Myocyte (in vitro differentiated cells): ENCODE measurements around the gene SSTR3. TPM values are rescaled to one million over a fixed set of nuclear protein-coding genes. Genes with fewer than 3 reads are reported as not detected.
"Not testable (repeated sequence)": the region's sequence is repeated elsewhere in the genome, so short reads cannot be mapped to it uniquely, and the experiment has no call there.

Experiments used
- DNase-seq: peaks from one replicate; pipeline ENCODE4 v3.0.0-alpha.2; 2012; ENCODE audit warnings: low read depth
- total RNA-seq: library from RNA; depleted of rRNA; stranded (reverse); fragments of >200 nt; gene quantifications from 2 replicates; pipeline ENCODE4 v1.2.3, GENCODE V29; 2014

Gene SSTR3
- total RNA-seq, 1 donor from 2014 or later: not detected

DNA sequence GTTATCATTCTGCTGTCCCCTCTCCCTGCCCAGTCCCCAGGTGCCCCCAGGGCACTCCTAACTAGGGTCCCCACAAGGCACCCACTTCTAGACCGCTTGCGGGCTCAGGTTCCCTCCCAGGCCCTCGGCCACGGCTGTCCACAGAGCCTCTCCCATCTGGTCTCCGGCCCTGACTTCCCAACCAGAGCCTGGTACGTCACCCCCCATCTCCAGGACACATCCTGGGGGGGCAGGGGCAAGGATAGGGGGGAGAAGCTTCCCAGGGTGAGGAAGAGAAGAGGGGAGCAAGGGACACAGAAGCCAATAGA, 457 bp downstream of the SSTR3 start:
- no peak for DNase-seq

DNA sequence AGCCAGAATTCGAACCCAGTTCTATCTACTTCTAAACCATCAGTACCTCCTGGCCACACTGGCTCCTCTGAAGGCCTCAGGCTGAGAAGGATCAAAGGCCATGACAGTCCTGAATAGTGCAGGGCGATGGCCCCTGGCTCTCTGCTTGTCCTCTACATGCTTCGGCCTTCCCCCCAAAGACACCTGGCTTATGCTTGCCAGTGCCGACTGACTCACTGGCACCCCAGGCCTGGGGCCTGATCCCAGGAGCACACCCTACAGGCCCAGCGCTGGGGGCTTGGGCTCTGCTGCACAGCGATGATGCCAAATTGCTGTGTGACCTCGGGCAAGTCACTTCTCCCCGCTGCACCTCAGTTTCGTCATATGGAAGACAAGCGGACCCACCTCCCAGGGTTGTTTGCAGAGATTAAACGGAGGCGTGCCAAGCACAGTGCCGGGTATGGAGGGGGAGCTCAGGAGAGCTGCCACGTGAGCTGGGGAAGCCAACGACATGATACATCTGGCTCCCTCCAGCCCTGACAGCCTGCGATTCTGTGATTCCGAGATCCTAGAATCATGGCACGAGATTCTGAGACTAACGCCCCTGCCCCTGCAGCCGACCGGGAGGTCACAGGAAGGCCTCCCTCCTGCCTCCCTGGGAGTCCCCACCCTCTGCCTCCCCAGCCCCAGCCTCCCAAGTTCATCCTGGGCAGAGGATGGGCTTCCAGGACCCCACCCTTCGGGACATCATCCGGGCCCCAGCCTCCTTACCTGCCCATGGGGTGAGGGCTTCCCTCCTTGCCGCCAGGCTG, 1.0 kb downstream of the SSTR3 start:
- DNase-seq: no peak

DNA sequence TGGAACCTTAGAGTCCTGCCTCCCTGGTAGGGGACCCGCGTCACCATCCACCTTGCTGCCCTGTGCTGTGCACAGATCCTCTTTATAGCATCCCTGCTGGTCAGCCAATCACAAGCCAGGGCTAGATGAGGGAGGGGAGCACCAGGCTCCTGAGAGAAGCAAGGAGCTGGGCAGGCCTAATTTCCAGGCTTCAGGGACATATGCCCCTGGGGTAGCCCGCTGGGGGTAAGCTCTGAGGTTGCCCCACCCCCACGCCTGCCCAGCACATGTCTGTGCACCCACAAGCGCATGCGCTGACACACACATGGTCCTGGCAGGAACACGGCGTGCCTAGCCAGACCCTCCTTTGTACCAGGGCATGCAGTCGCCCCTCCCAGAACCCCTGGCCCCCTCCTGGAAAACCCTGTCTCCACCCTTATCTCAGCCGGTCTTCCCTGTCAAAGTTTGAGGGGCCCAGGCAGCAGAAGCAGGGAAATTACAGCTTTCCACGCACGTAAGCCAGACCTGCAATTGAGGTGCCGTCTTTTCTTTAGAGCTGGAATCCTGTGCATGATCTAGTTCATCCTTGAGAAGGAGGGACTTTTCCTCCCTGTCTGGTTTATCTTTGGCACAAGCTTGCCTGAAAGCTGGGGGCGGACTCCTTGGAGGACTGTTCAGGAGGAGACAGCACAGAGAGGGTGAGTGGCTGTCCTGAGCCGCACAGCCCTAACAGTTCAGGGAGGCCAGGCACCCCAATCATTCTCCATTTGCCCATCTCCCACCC, 2.1 kb downstream of the SSTR3 start:
- DNase-seq: no peak

DNA sequence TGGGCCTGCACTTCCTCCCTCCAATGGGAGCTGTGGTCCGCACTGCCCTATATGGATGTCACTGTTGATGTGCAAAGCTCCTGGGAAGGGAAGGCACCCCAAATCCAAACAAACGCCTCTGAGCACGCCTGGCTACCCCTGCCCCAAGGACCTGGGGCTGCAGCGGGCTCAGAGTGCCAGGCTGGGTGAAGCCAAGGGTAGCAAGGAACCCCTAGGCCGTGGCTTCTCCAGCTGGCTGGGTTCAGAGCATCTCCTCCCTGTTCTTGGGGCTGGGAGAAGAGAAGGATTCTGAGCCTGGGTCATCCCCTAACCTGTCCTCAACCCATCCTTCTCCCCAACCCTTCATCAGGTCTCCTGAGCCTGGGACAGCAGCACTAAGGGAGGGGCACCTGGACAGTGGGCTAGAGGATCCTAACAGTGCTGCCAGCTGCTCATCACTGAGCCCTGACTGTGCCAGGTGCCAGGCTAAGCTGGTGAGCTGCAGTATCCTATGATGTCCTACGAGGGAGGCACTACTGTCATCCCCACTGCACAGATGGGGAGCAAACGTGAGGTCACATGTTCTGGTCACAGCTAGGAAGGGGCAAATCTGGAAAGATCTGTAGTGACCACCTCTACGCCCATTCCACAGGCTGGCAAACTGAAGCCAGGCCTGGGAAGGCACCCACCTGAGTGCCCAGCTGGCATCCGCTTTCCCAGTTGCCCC, 3.0 kb downstream of the SSTR3 start:
- no peak for DNase-seq

DNA sequence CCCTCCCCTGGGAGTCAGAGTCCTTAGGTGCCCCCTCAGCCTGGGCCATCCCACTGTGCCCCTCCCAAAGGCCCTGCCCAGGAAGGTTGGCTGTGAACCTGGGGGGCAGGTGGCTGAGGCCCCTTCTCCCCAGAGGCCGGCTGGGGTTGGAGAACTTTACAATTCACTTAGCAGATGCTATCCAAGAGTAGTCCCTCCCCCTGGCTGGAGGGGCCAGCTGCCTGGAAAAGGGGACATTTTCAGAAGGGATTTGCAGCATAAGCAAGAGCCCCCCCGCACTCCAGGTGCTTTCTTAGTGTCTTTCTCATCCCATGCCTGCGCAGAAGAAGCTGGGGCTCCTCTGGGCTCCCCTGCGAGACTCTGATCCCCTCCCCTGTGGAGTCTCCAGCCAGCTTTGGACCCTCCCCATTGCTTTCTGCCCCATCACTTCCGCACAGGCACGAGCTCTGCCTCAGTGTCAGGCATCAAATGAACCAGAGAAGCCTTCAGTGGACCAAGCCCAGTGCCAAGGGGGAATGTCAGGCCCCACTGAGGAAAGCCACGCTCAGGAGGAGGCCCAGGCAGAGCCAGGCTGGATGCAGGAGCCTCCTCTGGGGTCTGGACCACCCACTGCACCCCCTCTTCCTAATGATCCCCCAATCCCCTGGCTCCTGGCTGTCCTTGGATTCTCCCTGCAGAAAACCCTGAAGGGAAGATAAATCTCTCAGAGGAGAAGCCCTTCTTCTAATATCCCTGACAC, 3.7 kb downstream of the SSTR3 start:
- DNase-seq: no peak

DNA sequence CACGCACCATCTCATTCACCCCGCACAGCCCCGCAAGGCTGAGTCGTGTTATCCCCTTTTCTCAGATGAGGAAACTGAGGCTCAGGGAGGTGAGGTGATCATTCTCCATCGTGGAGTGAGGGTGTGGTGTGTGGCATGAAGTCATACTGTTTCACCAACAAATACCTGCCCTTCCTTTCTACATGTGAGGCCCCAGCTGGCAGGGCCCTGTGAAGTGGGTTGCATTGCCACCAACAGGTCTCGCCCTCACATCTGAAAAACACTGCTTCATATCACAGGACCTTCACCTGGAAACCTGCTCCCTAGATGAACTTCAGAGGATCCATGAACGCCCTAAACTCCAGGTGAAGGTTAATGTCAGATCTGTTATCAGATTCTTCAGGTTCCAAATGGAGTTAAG, 4.3 kb downstream of the SSTR3 start:
- no peak for DNase-seq

DNA sequence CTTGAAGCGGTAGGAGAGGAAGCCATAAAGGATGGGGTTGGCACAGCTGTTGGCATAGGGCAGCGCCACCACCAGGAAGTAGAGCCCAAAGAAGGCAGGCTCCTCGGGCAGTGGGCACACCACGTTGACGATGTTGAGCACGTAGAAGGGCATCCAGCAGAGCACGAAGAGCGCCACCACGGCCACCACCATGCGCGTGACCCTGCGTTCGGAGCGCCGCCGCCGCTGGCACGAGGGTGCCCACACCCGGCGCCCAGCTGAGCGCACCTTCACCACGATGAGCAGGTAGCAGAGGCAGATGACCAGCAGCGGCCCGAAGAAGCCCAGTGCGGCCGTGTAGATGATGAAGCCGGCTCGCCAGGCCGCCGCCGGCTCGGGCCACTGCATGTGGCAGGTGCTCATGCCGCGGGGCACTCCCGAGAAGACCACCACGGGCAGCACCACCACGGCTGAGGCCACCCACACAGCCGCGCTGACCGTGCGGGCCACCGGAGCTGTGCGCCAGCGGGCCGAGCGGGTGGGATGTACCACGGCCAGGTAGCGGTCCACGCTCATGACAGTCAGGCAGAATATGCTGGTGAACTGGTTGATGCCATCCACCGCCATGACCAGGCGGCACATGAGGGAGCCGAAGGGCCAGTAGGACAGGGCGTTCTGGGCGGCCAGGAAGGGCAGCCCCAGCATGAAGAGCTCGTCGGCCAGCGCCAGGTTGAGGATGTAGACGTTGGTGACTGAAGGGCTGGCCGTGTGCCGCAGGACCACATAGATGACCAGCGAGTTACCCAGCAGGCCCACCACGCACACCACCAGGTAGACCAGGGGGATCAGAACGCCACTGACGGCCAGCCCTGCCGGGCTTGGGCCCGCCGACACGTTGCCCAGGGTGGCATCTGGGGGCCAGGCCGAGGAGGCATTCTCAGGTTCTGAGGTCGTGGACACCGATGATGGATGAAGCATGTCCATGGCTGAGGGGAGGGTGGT, 5.1 kb downstream of the SSTR3 start:
- DNase-seq: no peak

DNA sequence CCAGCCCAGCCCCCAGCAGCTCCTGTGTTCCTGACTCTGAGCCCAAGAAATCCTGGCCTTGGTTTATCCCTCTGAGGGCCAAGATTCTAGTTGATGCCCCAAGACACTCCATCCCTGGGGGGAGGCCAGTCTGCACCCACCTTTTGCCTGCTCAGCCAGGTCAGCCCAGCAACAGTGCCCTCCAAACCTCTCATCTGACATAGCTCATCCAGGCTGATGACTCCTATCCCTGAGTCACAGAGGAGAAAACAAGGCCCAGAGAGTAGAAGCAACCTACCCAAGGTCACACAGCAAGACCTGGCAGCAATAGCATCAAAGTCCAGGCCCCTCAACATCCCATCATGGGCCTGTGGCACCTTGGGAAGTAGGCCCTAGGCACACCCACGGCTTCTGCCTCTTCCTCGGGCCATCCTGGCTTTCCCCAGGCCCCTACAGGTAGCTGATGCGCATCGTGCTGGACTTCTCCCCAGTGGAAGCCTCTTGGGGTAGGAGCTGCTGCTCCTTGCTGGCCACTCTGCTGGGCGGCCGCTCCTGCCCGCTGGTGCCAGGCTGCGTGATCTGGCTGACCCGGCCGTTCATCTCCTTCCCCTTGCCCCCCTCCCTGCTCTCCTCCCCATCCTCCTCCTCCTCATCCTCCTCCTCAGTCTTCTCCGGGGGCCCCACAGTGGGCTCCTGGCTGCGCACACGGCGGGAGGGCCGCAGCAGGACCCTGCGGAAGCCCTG, 6.0 kb downstream of the SSTR3 start:
- DNase-seq: no peak

DNA sequence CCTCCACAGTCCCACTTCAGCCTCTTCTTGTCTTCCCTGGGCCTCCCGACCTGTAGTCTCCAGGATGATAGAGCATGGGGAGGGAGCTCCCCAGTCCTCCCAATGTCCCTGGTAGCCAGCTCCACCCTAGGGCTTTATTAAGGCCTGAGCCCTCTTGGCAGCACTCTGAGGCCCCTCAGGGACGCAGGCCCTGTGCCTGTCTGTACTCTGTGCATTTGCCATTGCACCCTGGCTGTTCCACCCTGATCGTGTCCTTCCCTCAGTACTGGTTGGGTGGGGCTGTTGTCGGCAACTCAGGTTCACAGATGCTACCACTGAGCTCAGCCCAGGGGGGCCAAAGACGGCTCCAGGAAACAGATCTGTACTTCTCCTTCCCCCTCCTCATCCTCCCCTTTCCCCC, 7.2 kb downstream of the SSTR3 start:
- DNase-seq: no peak

DNA sequence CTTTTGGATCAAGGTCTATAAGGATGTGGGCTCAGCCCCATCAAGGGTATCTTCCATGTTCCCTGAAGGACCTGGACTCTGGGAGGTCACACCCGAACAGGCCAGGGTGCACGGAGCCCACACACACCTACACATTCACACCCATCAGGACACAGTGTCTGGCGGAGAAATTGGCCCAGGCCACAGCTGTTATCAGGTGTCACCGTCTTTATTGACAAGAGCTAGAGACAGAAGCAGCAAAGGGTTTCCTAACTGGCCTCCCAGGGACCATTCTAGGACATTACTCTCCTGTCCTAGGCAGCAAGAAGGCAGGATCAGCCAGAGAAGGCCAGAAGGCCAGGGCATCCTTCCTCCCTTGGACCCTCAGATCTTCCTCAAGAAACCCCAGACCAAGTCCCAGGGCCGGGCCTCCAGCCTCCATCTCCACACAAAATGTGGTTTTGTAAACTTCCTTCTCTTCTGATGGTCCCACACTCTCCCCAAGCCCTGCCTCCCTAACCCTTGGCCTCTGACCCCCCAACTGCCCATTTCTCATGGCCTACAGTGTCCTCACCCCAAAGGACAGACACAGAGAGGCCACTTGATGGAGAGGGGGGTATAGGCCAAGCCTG, 8.1 kb downstream of the SSTR3 start:
- no peak for DNase-seq

DNA sequence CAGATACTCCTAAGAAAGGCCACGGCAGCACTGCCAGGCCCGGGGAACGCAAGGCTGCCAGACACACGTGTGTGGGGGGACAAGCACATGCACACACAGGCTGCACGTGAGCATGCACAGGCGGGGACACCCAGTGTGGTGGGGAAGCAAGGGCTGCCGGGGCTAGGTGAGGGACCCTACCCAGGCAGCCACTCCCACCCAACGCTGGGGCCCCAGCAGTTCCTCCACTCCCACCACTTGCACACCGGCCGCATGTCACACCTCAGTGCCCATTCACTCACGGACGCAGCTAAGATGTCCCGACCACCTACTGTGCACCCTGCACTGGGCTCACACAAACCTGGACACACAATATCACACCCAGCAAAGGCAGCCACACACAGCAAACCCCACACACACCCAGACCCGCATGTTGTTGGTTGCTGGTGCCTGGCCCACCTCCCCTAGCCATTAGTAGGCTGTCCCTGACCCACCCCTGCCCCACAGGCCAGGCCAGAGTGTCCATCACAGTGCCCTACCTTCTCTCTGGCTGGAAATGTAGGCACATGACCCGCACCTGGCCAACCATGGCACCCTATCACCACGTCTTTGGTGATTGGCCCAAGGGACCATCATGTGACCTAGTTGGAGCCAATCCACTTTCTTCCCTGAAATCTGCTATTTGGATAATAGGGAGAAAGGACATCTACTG, 8.8 kb downstream of the SSTR3 start:
- no peak for DNase-seq

DNA sequence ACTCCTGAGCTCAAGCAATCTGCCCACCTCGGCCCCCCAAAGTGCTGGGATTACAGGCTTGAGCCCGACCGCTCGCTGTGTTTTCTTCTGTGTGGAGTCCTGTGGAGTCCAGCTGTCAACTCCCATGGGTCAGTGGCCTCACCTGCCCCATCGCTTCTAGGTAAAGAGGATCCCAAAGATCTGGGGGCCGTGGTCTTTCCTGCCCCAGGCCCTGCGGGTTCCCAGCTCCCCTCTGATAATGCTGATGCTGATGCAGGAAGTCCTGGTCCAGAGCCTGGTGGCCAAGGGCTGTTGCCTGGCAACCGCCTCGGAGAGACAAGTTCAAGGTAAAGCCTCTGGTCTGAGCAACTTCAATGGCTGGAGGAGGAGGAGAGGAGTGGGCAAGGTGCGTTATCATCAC, 9.6 kb downstream of the SSTR3 start:
- no peak for DNase-seq

DNA sequence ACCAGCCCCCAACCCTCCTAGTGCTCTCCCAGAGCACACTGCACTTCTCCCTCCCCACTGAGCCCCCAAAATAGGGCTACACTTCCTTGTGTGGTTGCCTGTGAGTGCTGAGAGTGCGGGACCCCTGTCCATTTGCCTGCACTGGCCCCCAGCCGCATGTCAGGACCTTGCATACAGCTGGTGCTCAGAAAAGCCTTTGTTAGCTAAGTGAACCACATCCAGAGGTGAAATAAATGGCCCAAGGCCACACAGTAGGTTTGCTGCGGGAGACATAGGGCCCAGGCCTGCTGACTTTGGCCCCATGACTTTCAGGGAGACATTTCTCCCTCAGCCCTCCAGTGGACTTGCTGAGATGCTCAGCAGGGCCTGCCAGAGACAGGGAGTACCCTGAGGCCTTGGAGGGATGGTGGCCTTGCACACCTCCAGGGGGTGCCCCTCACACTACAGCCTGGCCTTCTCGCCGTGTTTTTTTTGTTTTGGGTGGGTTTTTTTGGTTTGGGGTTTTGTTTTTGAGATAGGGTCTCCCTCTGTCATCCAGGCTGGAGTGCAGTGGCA, 10.2 kb downstream of the SSTR3 start:
- DNase-seq: no peak

DNA sequence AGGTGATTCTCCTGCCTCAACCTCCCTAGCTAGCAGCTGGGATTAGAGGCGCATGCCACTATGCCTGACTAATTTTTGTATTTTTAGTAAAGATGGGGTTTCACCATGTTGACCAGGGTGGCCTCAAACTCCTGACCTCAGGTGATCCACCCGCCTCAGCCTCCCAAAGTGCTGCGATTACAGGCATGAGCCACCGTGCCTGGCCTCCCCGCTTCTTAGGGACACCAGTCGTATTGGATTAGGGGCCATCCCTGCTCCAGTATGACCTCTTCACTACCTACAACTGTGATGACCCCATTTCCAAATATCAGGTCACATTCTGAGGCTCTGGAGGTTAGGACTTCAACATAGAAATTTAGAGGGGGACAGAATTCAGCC, 10.8 kb downstream of the SSTR3 start:
- DNase-seq: not testable (repeated sequence)

DNA sequence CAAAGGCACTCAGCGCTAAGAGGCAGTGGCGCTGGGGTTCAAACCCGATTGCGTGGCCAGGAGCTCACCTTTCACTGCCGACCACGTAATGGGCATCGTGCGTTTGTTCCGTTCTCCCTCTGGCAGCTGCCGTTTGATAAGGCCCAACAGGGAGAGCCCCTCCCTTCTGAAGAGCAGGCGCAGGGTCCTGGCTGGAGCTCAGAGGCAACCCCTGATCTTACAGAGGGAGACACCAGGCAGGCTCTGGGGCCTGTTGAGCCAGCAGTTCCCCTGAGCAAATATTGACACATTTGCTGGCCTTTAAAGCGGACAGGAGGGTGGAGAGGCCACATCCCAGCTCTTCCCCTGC, 12.5 kb downstream of the SSTR3 start:
- DNase-seq: no peak

DNA sequence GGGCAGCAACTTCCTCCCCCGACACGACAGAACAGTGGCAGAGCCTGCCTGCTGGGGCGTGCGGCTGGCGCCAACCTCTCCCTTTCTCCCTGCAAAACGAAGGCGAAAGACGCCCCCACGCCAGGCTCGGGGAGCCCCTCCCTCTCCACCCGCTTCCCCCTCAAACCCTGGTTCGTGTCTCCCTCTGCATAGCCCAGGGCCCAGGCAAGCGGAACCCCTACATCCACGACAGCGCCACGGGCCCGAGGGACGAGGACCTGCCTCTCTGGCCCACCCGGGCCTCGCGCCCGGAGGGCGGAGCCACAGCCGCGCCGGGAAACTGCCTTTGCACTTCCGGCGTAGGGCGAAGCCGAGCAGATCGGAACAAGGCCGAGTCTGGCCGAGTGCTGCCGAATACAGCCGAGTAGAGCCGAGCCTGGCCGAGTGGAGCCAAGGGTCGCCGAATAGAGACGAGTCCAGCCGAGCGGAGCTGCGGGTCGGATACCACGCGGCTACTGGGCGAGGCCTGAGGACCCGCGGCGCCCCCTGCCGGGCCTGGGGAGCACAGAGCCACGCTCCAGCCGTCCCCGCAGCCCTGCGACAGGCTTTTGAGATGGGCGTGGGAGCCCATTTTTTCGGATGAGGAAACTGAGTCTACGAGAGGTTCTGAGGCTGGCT, 13.0 kb downstream of the SSTR3 start:
- DNase-seq: peak; percentile 98

DNA sequence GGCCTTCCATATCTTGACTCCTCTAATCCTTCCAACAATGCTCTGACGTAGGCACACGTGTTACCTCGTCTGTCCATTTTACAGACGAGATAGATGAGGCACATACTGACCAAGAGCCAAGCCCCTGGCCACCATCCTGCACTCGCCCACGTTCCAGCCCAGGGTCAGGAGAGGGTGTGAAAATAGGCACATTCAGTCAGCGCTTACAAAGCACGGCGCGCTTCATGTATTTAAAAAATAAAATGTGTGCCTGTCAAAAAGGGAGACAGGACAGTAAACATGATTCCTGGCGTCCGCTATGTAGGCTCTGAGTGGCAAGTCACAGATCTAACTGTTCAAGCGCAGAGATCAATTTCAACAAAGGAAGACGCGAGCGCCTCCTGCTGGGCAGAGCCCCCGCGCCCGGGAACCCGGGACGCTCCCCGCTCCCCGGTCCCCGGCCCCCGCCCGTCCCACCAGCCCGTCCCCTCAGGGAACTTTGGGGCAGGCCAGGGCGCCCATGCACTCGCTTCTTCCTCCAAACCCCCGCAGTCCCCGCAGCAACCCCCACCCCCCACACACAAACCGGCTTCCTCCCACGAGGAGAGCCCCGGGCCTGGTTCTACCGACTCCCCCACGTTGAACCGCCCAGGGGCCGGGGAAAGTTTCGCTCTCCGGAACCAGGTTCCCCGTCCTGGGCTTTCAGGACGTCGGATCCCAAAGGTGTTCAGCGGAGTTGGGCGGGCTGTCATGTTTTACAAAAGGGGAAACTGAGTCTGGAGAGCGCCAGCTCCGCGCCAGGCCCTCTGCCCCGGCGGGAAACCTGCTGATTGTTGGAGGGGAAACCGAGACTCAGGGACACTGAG, 13.8 kb downstream of the SSTR3 start:
- DNase-seq: peak; percentile 82
